Thymus (tissue), 11 donors: Measurements from ENCODE around the gene HIRA. TPM values are rescaled to one million over a fixed set of nuclear protein-coding genes. Genes with fewer than 3 reads are reported as not detected.
A peak's percentile ranks its signal among the peaks of the same experiment; 100 is the strongest.

Source experiments
- DNase-seq, 9 donors: peaks; one replicate each; pipeline ENCODE4 v3.0.0-alpha.2; 2013; ENCODE audit warnings: low spot score in 9 of 9, low read depth in 6 of 9, missing footprints in 1 of 9
- H3K27ac ChIP-seq, 2 donors: one replicate each; pipeline ENCODE4 v1.5.1; 2013; ENCODE audit warnings: control low read depth in 1 of 2, low read depth in 1 of 2, low read length in 1 of 2, mild to moderate bottlenecking in 1 of 2, moderate library complexity in 1 of 2
- H3K27me3 ChIP-seq, 2 donors: one replicate each; pipeline ENCODE4 v1.5.1; 2013; ENCODE audit warnings: low read length in 1 of 2; ENCODE audit not compliant: control insufficient read depth in 2 of 2, insufficient read depth in 1 of 2
- H3K36me3 ChIP-seq, 2 donors: one replicate each; pipeline ENCODE4 v1.5.1; 2013; ENCODE audit warnings: low read length in 1 of 2, mild to moderate bottlenecking in 1 of 2, moderate library complexity in 1 of 2; ENCODE audit not compliant: control insufficient read depth in 2 of 2, insufficient read depth in 2 of 2
- H3K4me1 ChIP-seq, 2 donors: one replicate each; pipeline ENCODE4 v1.5.1; 2013; ENCODE audit warnings: low read length in 2 of 2; ENCODE audit not compliant: control insufficient read depth in 2 of 2, insufficient read depth in 2 of 2
- H3K4me3 ChIP-seq, 2 donors: one replicate each; pipeline ENCODE4 v1.5.1; 2013; ENCODE audit warnings: low read length in 2 of 2, control low read depth in 1 of 2, mild to moderate bottlenecking in 1 of 2
- H3K9me3 ChIP-seq, 2 donors: one replicate each; pipeline ENCODE4 v1.5.1; 2013; ENCODE audit warnings: low read length in 1 of 2, mild to moderate bottlenecking in 1 of 2; ENCODE audit not compliant: control insufficient read depth in 2 of 2, insufficient read depth in 1 of 2
- WGBS: extraction: QIAGEN DNeasy Blood & Tissue Kit; methylation state at CpG from one replicate; pipeline ENCODE4 v1.1.7; 2013; 5-methylcytosine and 5-hydroxymethylcytosine counted together
- polyA plus RNA-seq: library from polyadenylated mRNA; stranded (reverse); fragments of 200-250 nt; gene quantifications from one replicate; pipeline ENCODE4 v1.2.3, GENCODE V29; 2013
- total RNA-seq: library from RNA; stranded (reverse); fragments of 120-200 nt; gene quantifications from one replicate; pipeline ENCODE4 v1.2.4, GENCODE V29; 2013
- donor health status: healthy.

The HIRA gene
- total and polyA plus RNA-seq, 2 donors, result 15.4 to 15.9 TPM

DNA sequence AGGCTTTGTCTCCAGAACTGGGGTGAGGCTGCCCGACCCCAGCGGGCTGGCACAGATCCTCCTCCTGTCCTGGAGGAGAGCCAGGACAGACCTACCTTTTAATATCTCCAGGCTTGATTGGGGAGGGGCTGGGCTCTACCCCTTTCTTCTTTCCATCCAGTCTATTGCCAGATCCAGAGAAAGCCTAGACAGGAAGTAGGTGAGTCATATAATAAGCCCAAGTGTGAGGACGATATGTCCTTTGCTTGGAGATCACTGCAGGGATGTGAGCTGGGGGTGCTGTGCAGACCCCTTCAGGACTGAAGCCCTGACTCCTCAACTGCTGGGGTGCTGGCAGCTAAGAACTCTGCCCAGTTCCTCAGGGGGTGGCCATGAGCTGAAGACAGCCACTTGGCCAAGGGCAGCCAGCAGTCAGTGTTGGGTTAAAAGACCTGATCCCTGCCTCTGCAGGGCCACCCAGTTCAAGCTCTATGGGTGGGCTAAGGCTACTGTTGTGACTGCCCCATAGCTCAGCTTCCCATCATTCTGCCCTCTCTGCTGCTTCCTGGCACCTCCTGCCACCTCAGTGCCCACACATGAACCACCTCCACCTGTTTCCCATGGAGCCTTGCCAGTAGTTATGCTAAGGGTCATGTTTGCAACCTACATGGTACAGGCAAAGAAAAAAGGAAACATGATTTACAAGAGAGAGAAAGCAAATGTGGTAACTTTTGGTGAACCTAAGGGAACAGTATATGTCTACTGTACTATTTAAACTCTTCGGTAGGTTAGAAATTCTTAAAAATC lies 24.2 kb upstream of the HIRA start:
- Histone ChIP-seq H3K9me3 (no peaks in the 10 kb centered on the region), H3K27me3 (no peaks in the 10 kb centered on the region), H3K4me3 (no peak overlapping the region), H3K36me3 (peaks cover 61 to 76% of the 10 kb centered on the region in 2 donors), H3K27ac (no peak overlapping the region), H3K4me1 (no peaks in the 10 kb centered on the region)
- DNase-seq, result no peak
- 98% methylated on average over 4 of the region's 4 CpGs for WGBS

DNA sequence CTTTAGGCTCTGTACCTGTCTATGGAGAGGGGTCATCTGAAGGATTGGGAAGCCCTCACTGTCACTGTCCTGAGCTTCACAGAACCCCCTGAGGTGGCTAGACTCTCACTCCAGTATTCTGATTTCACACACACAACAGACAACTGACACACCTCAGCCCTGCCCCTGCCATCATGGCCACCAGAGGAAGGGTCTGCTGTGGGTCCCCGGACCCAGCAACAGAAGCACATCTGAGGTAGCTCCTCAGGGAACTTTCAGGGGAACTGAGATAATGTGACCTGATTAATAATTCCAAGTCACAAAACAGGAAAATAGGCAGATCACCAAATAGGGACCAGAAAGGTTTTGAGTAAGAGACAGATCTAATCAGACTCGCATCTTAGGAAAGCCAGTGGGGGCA lies 23.5 kb upstream of the HIRA start:
- H3K4me3 ChIP-seq, result no peak overlapping the region
- H3K9me3 ChIP-seq, result no peaks in the 10 kb centered on the region
- no peaks in the 10 kb centered on the region for H3K4me1 ChIP-seq
- peaks cover 62 to 72% of the 10 kb centered on the region in 2 donors for H3K36me3 ChIP-seq
- no peaks in the 10 kb centered on the region for H3K27me3 ChIP-seq
- no peak overlapping the region for H3K27ac ChIP-seq
- DNase-seq, result no peak
- WGBS, result 99% methylated on average over 2 of the region's 2 CpGs

DNA sequence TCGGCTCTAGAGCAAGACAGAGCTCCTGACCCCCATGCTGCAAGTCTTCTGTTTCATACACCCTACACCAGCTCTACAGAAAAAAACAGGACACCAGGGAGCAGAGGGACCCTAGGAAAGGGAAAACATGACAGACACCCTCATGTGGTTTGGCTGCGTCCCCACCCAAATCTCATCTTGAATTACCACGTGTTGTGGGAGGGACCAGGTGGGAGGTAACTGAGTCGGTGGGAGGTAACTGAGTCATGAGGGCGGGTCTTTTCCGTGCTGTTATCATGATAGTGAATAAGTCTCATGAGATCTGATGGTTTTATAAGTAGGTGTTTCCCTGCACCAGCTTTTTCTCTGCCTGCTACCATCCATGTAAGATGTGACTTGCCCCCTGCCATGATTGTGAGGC lies 22.6 kb upstream of the HIRA start:
- Histone ChIP-seq H3K4me1 (peaks cover 0 to 4% of the 10 kb centered on the region in 2 donors), H3K27me3 (no peaks in the 10 kb centered on the region), H3K9me3 (no peaks in the 10 kb centered on the region), H3K27ac (no peak overlapping the region), H3K4me3 (no peak overlapping the region), H3K36me3 (peaks cover 62 to 71% of the 10 kb centered on the region in 2 donors)
- WGBS, result 95% methylated on average over 6 of the region's 6 CpGs
- no peak for DNase-seq

DNA sequence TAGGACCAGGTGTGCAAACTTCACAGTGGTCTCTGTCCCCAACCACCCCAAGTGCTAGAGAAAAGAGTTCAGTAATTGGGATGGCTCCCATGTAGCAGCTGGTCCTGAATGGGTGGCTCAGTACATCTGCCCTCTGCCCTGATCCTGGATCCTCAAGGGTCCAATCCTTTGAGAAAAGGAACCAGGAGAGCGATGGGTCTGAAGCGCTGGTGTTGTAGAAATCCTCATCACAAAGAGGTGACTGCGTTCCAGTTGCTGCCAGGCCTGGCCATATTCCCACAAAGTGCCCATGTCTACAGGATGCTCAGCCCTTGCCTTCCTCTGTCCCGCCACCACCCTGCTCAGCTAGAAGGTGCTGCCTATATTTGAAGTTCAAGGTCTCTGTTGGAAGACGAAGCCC lies 22.2 kb upstream of the HIRA start:
- H3K36me3 ChIP-seq, result peaks cover 62 to 70% of the 10 kb centered on the region in 2 donors

DNA sequence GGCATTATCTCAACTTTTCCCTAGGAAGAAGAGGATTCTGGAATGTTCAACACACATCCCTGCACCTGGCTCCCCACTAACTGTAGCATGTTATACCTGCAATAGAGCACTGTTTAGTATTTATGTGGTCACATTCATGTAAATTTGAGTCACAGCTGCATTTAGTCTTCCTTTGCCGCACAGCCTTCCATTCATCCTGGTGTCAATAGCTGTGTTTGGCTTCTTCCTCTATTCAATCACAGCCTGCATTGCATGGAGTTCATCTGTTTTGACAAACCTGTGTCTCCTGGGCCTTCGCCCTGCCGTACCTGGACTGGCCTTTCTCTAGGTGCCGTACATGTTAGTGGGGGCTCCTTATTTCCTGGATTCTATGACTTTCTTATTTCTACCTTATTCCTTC lies 20.0 kb upstream of the HIRA start:
- H3K4me3 ChIP-seq, result no peak overlapping the region
- peaks cover 45 to 52% of the 10 kb centered on the region in 2 donors for H3K36me3 ChIP-seq
- no peaks in the 10 kb centered on the region for H3K27me3 ChIP-seq
- no peaks in the 10 kb centered on the region for H3K9me3 ChIP-seq
- H3K4me1 ChIP-seq, result peaks cover 14 to 21% of the 10 kb centered on the region in 2 donors
- no peak overlapping the region for H3K27ac ChIP-seq
- WGBS, result 97% methylated on average over 4 of the region's 4 CpGs
- DNase-seq, result no peak

More for the DNA sequence above, 22.2 kb upstream of the HIRA start:
- H3K4me1 ChIP-seq, result peaks cover 1 to 8% of the 10 kb centered on the region in 2 donors
- WGBS, result 97% methylated on average over 5 of the region's 5 CpGs
- H3K27me3 ChIP-seq, result no peaks in the 10 kb centered on the region
- no peak overlapping the region for H3K4me3 ChIP-seq
- no peak for DNase-seq
- H3K27ac ChIP-seq, result no peak overlapping the region
- no peaks in the 10 kb centered on the region for H3K9me3 ChIP-seq

DNA sequence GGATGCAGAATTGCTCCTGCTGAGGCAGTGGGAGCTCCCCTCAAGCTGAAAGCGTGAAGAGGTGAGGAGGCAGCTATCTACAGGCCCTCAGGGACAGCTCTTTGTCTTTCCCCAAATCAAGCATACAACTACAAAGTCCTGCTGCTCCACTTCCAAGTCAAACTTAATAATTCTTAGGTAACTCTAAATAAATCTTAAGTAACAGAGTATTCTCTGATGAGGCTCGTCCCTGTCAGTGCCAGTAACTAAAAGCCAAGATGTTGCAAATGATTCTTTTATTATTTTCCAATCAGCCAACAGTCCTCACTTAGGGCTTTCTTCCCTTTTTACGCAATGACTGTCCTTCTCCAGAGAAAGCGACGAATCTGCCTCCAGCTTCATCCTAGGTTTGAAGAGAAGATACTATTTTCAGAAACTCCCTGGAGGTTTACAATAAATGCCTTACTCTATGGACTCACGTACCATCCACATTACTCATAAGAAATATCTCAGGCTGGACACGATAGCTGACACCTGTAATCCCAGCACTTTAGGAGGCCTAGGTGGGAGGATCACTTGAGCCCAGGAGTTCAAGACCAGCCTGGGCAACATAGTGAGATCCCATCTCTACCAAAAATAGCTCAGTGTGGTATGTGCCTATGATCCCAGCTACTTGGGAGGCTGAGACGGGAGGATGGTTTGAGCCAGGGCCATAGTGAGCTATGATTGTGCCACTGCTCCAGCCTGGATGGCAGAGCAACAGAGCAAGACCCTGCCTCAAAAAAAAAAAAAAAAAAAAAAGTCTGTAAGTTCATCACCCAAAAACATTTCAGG lies 19.0 kb upstream of the HIRA start:
- H3K4me3 ChIP-seq, result no peak overlapping the region
- peaks cover 35 to 42% of the 10 kb centered on the region in 2 donors for H3K36me3 ChIP-seq
- no peak overlapping the region for H3K27ac ChIP-seq
- 97% methylated on average over 8 of the region's 8 CpGs for WGBS
- no peak for DNase-seq
- H3K27me3 ChIP-seq, result no peaks in the 10 kb centered on the region
- peaks cover 17 to 26% of the 10 kb centered on the region in 2 donors for H3K4me1 ChIP-seq
- no peaks in the 10 kb centered on the region for H3K9me3 ChIP-seq

DNA sequence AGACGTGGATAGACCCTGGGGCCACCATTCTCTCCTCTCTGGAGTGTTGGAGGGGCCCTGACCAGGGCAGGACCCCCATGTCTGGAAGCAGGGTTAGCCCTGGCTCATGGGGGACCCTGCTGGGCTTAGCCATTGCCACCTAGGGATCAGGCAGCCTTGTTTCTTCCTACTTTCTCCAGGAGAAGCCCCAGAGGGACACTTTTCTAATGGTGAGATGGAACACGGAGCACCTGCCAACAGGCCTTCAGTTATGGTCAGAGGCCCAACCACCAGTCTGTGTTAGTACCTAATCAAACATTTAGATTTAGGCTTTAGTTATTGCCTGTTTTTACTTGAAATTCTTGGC lies 17.9 kb upstream of the HIRA start:
- Histone ChIP-seq H3K4me3 (no peak overlapping the region), H3K27me3 (no peaks in the 10 kb centered on the region), H3K4me1 (peaks cover 17 to 26% of the 10 kb centered on the region in 2 donors), H3K36me3 (peaks cover 29 to 36% of the 10 kb centered on the region in 2 donors), H3K9me3 (no peaks in the 10 kb centered on the region), H3K27ac (no peak overlapping the region)
- no peak for DNase-seq
- WGBS, result 94% methylated on average over 2 of the region's 2 CpGs

DNA sequence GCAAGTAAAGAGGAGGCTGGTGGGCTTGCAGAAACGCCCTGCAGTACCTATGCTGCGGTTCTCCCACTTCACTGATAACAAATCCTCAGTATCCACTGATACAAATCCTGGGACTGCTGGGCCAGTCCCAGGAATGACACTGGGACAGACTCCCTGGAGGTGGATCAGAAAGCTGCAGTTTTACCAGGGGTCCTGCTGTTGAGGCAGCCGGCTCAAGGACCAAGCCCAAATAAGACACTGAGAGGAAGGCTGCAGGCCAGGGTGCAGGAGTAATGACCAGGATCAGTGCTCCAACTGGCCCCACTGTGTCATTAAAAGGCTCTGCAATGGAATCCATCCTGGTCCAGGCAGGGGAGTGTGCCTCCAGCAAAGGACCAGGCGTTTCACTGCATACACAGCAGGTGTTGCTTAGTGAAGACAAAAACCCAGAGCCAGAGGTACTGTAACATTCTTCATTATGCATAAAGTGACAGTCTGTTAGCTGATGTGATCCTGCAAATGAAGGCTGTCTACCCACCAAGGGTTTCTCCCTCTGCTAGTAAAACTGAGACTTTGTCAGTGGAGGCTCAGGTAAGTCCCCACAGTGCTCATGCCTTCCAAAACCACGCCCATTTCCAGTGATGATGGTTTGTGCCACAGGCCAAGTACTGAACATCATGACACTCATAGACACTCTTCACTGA lies 17.3 kb upstream of the HIRA start:
- Histone ChIP-seq H3K9me3 (no peaks in the 10 kb centered on the region), H3K4me3 (peak overlapping the region in 1 of 2 donors; percentile 80), H3K27me3 (no peaks in the 10 kb centered on the region), H3K4me1 (peaks cover 17 to 26% of the 10 kb centered on the region in 2 donors), H3K36me3 (peaks cover 30 to 37% of the 10 kb centered on the region in 2 donors), H3K27ac (no peak overlapping the region)
- no peak for DNase-seq
- 94% methylated on average over 5 of the region's 5 CpGs for WGBS
